ENCODE results near the gene NEK11. TPM values are rescaled to one million over a fixed set of nuclear protein-coding genes. Genes with fewer than 3 reads are reported as not detected.

NEK11 gene
- total RNA-seq, 2 experiments from 2014 or later, result 1.2 to 1.6 TPM

- Mint-ChIP-seq H3K27ac (no peak overlapping the region), H3K4me3 (no peak overlapping the region), H3K36me3 (ENCODE audit: low read depth) (no peaks in the 10 kb centered on the region), H3K4me1 (ENCODE audit: low read depth) (no peaks in the 10 kb centered on the region), H3K9me3 (no peaks in the 10 kb centered on the region), H3K27me3 (peaks cover 2% of the 10 kb centered on the region)
- intact Hi-C loops (cut with micrococcal nuclease), result no loop called here
- DNase-seq (no peak), ATAC-seq (no peak)
- ChIA-PET CTCF (interaction anchor here (1.0 kb wide), 1 partner anchor 10 kb away, joined by 3 read pairs; no protein-coding TSS in a partner anchor), POLR2A (no interaction called here)
- TF ChIP-seq CTCF (IDR thresholded peaks at IDR 0.05), result no peak
Measured at GRCh38 chr3:131350506-131350905, 323.8 kb downstream of the NEK11 start.

- Mint-ChIP-seq H3K27me3 (peaks cover 4% of the 10 kb centered on the region), H3K4me1 (ENCODE audit: low read depth) (no peaks in the 10 kb centered on the region), H3K27ac (no peak overlapping the region), H3K36me3 (ENCODE audit: low read depth) (no peaks in the 10 kb centered on the region), H3K9me3 (no peaks in the 10 kb centered on the region), H3K4me3 (no peak overlapping the region)
- CTCF ChIA-PET, result interaction anchor here (1.6 kb wide), 1 partner anchor 321 kb away, joined by 3 read pairs; no protein-coding TSS in a partner anchor
- DNase-seq (no peak), ATAC-seq (no peak)
- POLR2A ChIA-PET, result no interaction called here
- intact Hi-C loops (cut with micrococcal nuclease), result no loop called here
- no peak for TF ChIP-seq CTCF (IDR thresholded peaks at IDR 0.05)
Measured at GRCh38 chr3:131353016-131353877, 326.6 kb downstream of the NEK11 start.

- Mint-ChIP-seq H3K36me3 (ENCODE audit: low read depth) (no peaks in the 10 kb centered on the region), H3K9me3 (no peaks in the 10 kb centered on the region), H3K4me3 (no peak overlapping the region), H3K27ac (no peak overlapping the region), H3K4me1 (ENCODE audit: low read depth) (no peaks in the 10 kb centered on the region), H3K27me3 (peaks cover 4% of the 10 kb centered on the region)
- ChIA-PET CTCF (interaction anchor here (1.6 kb wide), 1 partner anchor 321 kb away, joined by 3 read pairs; no protein-coding TSS in a partner anchor), POLR2A (interaction anchor here (0.6 kb wide), 1 partner anchor 119 kb away, joined by 3 read pairs; no protein-coding TSS in a partner anchor)
- DNase-seq (no peak), ATAC-seq (no peak)
- intact Hi-C loops (cut with micrococcal nuclease), result no loop called here
- no peak for TF ChIP-seq CTCF (IDR thresholded peaks at IDR 0.05)
Measured at GRCh38 chr3:131353986-131354385, 327.3 kb downstream of the NEK11 start.

- DNase-seq (no peak), ATAC-seq (no peak)
- Mint-ChIP-seq H3K27ac (no peak overlapping the region), H3K9me3 (no peaks in the 10 kb centered on the region), H3K36me3 (ENCODE audit: low read depth) (no peaks in the 10 kb centered on the region), H3K27me3 (peaks cover 12% of the 10 kb centered on the region), H3K4me3 (no peak overlapping the region), H3K4me1 (ENCODE audit: low read depth) (peaks cover 2% of the 10 kb centered on the region)
- POLR2A ChIA-PET, result no interaction called here
- intact Hi-C loops (cut with micrococcal nuclease), result no loop called here
- no peak for TF ChIP-seq CTCF (IDR thresholded peaks at IDR 0.05)
- CTCF ChIA-PET, result no interaction called here
Measured at GRCh38 chr3:131356006-131356595, 329.4 kb downstream of the NEK11 start.

GRCh38 chr3:131357275-131357674 lies 330.6 kb downstream of the NEK11 start:
- Mint-ChIP-seq H3K9me3 (no peaks in the 10 kb centered on the region), H3K27me3 (peaks cover 22% of the 10 kb centered on the region), H3K36me3 (ENCODE audit: low read depth) (no peaks in the 10 kb centered on the region), H3K4me1 (ENCODE audit: low read depth) (peaks cover 8% of the 10 kb centered on the region), H3K4me3 (no peak overlapping the region), H3K27ac (no peak overlapping the region)
- DNase-seq, result no peak
- no peak for ATAC-seq
- ChIA-PET CTCF (no interaction called here), POLR2A (no interaction called here)
- no peak for TF ChIP-seq CTCF (IDR thresholded peaks at IDR 0.05)
- intact Hi-C loops (cut with micrococcal nuclease), result no loop called here

All from activated CD8-positive, alpha-beta T cell treated with anti-CD3 and anti-CD28 coated beads for 36 hours (primary cell).